ENCODE measurements around the gene NTHL1. TPM values are rescaled to one million over a fixed set of nuclear protein-coding genes. Genes with fewer than 3 reads are reported as not detected.

Gene NTHL1
- total and polyA plus RNA-seq, 10 donors = 9.6 to 52.1 (median 27.0) TPM

- no peaks in the 10 kb centered on the region for H3K9me3 ChIP-seq
- intact Hi-C loops (cut with DNase I; ENCODE audit: low total_unique reads) = no loop called here
- WGBS, 5 donors = 95 to 97% (median 95%) methylated on average over 25 to 53 of the region's 53 CpGs
- H3K27me3 ChIP-seq (replicated peaks in 1 of 7) = no peaks in the 10 kb centered on the region
- peak in 1 of 3 donors; percentile 36 for TF ChIP-seq POLR2AphosphoS5 (IDR thresholded peaks at IDR 0.05)
- TF ChIP-seq POLR2A (IDR thresholded peaks at IDR 0.05) = no peak
- TF ChIP-seq, protein P1, sequence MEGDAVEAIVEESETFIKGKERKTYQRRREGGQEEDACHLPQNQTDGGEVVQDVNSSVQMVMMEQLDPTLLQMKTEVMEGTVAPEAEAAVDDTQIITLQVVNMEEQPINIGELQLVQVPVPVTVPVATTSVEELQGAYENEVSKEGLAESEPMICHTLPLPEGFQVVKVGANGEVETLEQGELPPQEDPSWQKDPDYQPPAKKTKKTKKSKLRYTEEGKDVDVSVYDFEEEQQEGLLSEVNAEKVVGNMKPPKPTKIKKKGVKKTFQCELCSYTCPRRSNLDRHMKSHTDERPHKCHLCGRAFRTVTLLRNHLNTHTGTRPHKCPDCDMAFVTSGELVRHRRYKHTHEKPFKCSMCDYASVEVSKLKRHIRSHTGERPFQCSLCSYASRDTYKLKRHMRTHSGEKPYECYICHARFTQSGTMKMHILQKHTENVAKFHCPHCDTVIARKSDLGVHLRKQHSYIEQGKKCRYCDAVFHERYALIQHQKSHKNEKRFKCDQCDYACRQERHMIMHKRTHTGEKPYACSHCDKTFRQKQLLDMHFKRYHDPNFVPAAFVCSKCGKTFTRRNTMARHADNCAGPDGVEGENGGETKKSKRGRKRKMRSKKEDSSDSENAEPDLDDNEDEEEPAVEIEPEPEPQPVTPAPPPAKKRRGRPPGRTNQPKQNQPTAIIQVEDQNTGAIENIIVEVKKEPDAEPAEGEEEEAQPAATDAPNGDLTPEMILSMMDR (IDR thresholded peaks at IDR 0.05 in 8 of 11, conservative IDR thresholded peaks at IDR 0.05 in 3 of 11) = no peak
- H3K27ac ChIP-seq = no peak overlapping the region
- peaks cover 30 to 53% (median 36%) of the 10 kb centered on the region in 6 donors for H3K4me1 ChIP-seq
- peaks cover 5 to 79% (median 68%) of the 10 kb centered on the region in 6 donors for H3K36me3 ChIP-seq
- no peak overlapping the region for H3K4me3 ChIP-seq
- DNase-seq = peak; percentile 72
Observed at GRCh38 chr16:2001456-2002355, 45.9 kb downstream of the NTHL1 start.

- 92 to 99% (median 95%) methylated on average over 10 to 19 of the region's 19 CpGs for WGBS, 5 donors
- no peak overlapping the region for H3K4me3 ChIP-seq
- intact Hi-C loops (cut with DNase I; ENCODE audit: low total_unique reads) = no loop called here
- peak in 1 of 3 donors; percentile 6 for TF ChIP-seq POLR2AphosphoS5 (IDR thresholded peaks at IDR 0.05)
- TF ChIP-seq, protein P1 (IDR thresholded peaks at IDR 0.05 in 8 of 11, conservative IDR thresholded peaks at IDR 0.05 in 3 of 11) = no peak
- no peaks in the 10 kb centered on the region for H3K27me3 ChIP-seq (replicated peaks in 1 of 7)
- H3K4me1 ChIP-seq = peaks cover 26 to 46% (median 30%) of the 10 kb centered on the region in 6 donors
- no peaks in the 10 kb centered on the region for H3K9me3 ChIP-seq
- H3K27ac ChIP-seq = no peak overlapping the region
- no peak for DNase-seq
- peaks cover 5 to 86% (median 69%) of the 10 kb centered on the region in 6 donors for H3K36me3 ChIP-seq
Observed at GRCh38 chr16:2001035-2001434, 46.6 kb downstream of the NTHL1 start.

GRCh38 chr16:1999866-2000514 lies 47.6 kb downstream of the NTHL1 start:
- WGBS, 5 donors = 73 to 90% (median 80%) methylated on average over 19 to 28 of the region's 28 CpGs
- DNase-seq = peak; percentile 78
- Histone ChIP-seq H3K36me3 (peaks cover 5 to 82% (median 69%) of the 10 kb centered on the region in 6 donors), H3K4me1 (peaks cover 16 to 35% (median 19%) of the 10 kb centered on the region in 6 donors), H3K27me3 (replicated peaks in 1 of 7) (no peaks in the 10 kb centered on the region), H3K9me3 (no peaks in the 10 kb centered on the region), H3K27ac (peak overlapping the region in 3 of 8 donors; percentile 20 to 31 (median 27)), H3K4me3 (no peak overlapping the region)
- intact Hi-C loops (cut with DNase I; ENCODE audit: low total_unique reads) = no loop called here
- peak in 2 of 3 donors; percentile 48 to 50 for TF ChIP-seq POLR2AphosphoS5 (IDR thresholded peaks at IDR 0.05)
- TF ChIP-seq POLR2A (IDR thresholded peaks at IDR 0.05) = no peak

GRCh38 chr16:1998852-1999801 lies 48.5 kb downstream of the NTHL1 start:
- Histone ChIP-seq H3K27ac (peak overlapping the region in 3 of 8 donors; percentile 20 to 31 (median 27)), H3K4me1 (peaks cover 7 to 27% (median 11%) of the 10 kb centered on the region in 6 donors), H3K27me3 (replicated peaks in 1 of 7) (no peaks in the 10 kb centered on the region), H3K9me3 (no peaks in the 10 kb centered on the region), H3K4me3 (no peak overlapping the region), H3K36me3 (peaks cover 5 to 77% (median 69%) of the 10 kb centered on the region in 6 donors)
- intact Hi-C loops (cut with DNase I; ENCODE audit: low total_unique reads) = no loop called here
- peak; percentile 72 for DNase-seq
- 91 to 97% (median 91%) methylated on average over 26 to 39 of the region's 39 CpGs for WGBS, 5 donors
- TF ChIP-seq POLR2AphosphoS5 (IDR thresholded peaks at IDR 0.05) (peak in 1 of 3 donors; percentile 8), POLR2A (IDR thresholded peaks at IDR 0.05) (no peak)

Measured in spleen (tissue), 11 donors.